CD14-positive monocyte (primary cell): ENCODE data around the gene TPX2. TPM values are rescaled to one million over a fixed set of nuclear protein-coding genes. Genes with fewer than 3 reads are reported as not detected.

Experiments
- DNase-seq, 3 donors: peaks; one replicate each; pipeline ENCODE4 v3.0.0-alpha.2; 2011 to 2022
- H2AFZ ChIP-seq: 2 replicates; pipeline ENCODE4 v1.6.0; 2012; ENCODE audit warnings: mild to moderate bottlenecking, low read depth, low read length, inconsistent platforms; ENCODE audit not compliant: insufficient read depth, poor library complexity, severe bottlenecking
- H3K27ac ChIP-seq, 2 donors: 1 replicate in 1 of 2; 2 replicates in 1 of 2; pipeline ENCODE4 v1.5.1; 2012 to 2013; ENCODE audit warnings: low read length in 2 of 2, control low read depth in 1 of 2, inconsistent platforms in 1 of 2, low read depth in 1 of 2, mild to moderate bottlenecking in 1 of 2
- H3K27me3 ChIP-seq, 2 donors: one replicate each; pipeline versions ENCODE4 v1.6.0 to v1.6.1; 2011 to 2013; ENCODE audit warnings: low read length in 2 of 2; ENCODE audit not compliant: control insufficient read depth in 2 of 2, insufficient read depth in 2 of 2
- H3K36me3 ChIP-seq, 2 donors: replicated peaks in 1 of 2; 1 replicate in 1 of 2; 2 replicates in 1 of 2; pipeline versions ENCODE4 v1.5.1 to v1.6.1; 2012 to 2013; ENCODE audit warnings: low read length in 2 of 2, control low read depth in 1 of 2, inconsistent platforms in 1 of 2, mild to moderate bottlenecking in 1 of 2; ENCODE audit not compliant: insufficient read depth in 2 of 2, control insufficient read depth in 1 of 2
- H3K4me1 ChIP-seq, 2 donors: 1 replicate in 1 of 2; 2 replicates in 1 of 2; pipeline versions ENCODE4 v1.5.1 to v1.6.1; 2012 to 2013; ENCODE audit warnings: low read length in 2 of 2, control low read depth in 1 of 2, inconsistent platforms in 1 of 2, mild to moderate bottlenecking in 1 of 2, moderate library complexity in 1 of 2; ENCODE audit not compliant: insufficient read depth in 2 of 2, control insufficient read depth in 1 of 2
- H3K4me2 ChIP-seq: replicated peaks from 2 replicates; pipeline ENCODE3; 2012; ENCODE audit warnings: low read length, moderate library complexity, mild to moderate bottlenecking; ENCODE audit not compliant: poor library complexity, severe bottlenecking; ENCODE audit errors: extremely low read depth
- H3K4me3 ChIP-seq, 3 experiments: fragments of 200-600 bp in 1 of 3; sonication (generic) in 1 of 3; replicated peaks in 1 of 3; 1 replicate in 2 of 3; 2 replicates in 1 of 3; pipeline ENCODE4 v1.5.1; 2011 to 2013; ENCODE audit warnings: low read length in 3 of 3, mild to moderate bottlenecking in 3 of 3, control low read depth in 2 of 3, low read depth in 2 of 3, inconsistent platforms in 1 of 3, moderate library complexity in 1 of 3
- H3K79me2 ChIP-seq: 2 replicates; pipeline ENCODE4 v1.6.0; 2012; ENCODE audit warnings: mild to moderate bottlenecking, control low read depth, inconsistent platforms, low read length, moderate library complexity; ENCODE audit not compliant: insufficient read depth
- H3K9ac ChIP-seq: 2 replicates; pipeline ENCODE4 v1.6.0; 2017; ENCODE audit warnings: low read length, mild to moderate bottlenecking; ENCODE audit not compliant: insufficient read depth, poor library complexity, severe bottlenecking
- H3K9me3 ChIP-seq, 2 donors: replicated peaks in 1 of 2; 1 replicate in 1 of 2; 2 replicates in 1 of 2; pipeline versions ENCODE4 v1.5.1 to v1.6.1; 2012 to 2013; ENCODE audit warnings: low read length in 2 of 2, control low read depth in 1 of 2; ENCODE audit not compliant: control insufficient read depth in 1 of 2, insufficient read depth in 1 of 2
- H4K20me1 ChIP-seq: 2 replicates; pipeline ENCODE4 v1.6.0; 2012; ENCODE audit warnings: mild to moderate bottlenecking, low read length, control low read depth, moderate library complexity; ENCODE audit not compliant: insufficient read depth
- H3K27ac Mint-ChIP-seq, 7 donors: one replicate each; pipeline ENCODE4 v1.8.0; 2020; ENCODE audit warnings: mild to moderate bottlenecking in 7 of 7, mixed read lengths in 7 of 7, moderate library complexity in 6 of 7, inconsistent platforms in 2 of 7
- H3K27me3 Mint-ChIP-seq, 3 donors: one replicate each; pipeline ENCODE4 v1.8.0; 2021 to 2022; ENCODE audit warnings: low read depth in 3 of 3, mild to moderate bottlenecking in 3 of 3, mixed read lengths in 3 of 3, moderate library complexity in 3 of 3, inconsistent platforms in 1 of 3
- H3K36me3 Mint-ChIP-seq, 2 donors: one replicate each; pipeline ENCODE4 v1.8.0; 2020; ENCODE audit warnings: mixed read lengths in 2 of 2, inconsistent platforms in 1 of 2, mild to moderate bottlenecking in 1 of 2
- H3K4me1 Mint-ChIP-seq: one replicate; pipeline ENCODE4 v1.8.0; 2020; ENCODE audit warnings: mild to moderate bottlenecking, mixed read lengths
- H3K4me3 Mint-ChIP-seq, 2 donors: one replicate each; pipeline ENCODE4 v1.8.0; 2020; ENCODE audit warnings: mild to moderate bottlenecking in 2 of 2, mixed read lengths in 2 of 2, moderate library complexity in 1 of 2
- H3K9me3 Mint-ChIP-seq, 7 donors: one replicate each; pipeline ENCODE4 v1.8.0; 2020 to 2022; ENCODE audit warnings: mixed read lengths in 7 of 7, mild to moderate bottlenecking in 6 of 7, moderate library complexity in 6 of 7, inconsistent platforms in 2 of 7
- CTCF ChIP-seq: fragments of 200-600 bp; IDR thresholded peaks from one replicate; pipeline ENCODE4 v1.8.0; 2022; ENCODE audit warnings: antibody characterized with exemption, mild to moderate bottlenecking
- WGBS: methylation state at CpG from one replicate; pipeline ENCODE4 v1.1.5; 2013; ENCODE audit warnings: missing lambda C conversion rate; ENCODE audit not compliant: insufficient coverage; 5-methylcytosine and 5-hydroxymethylcytosine counted together
- intact Hi-C, 2 donors: fragments of 100-400 bp; cut with micrococcal nuclease; formaldehyde crosslinking; loops; one replicate each; pipeline versions ENCODE4 v1.15.0 to v1.15.1; 2023
- polyA plus RNA-seq, 3 donors: library from polyadenylated mRNA; depleted of rRNA in 1 of 3; unstranded in 2 of 3; stranded (reverse) in 1 of 3; fragments of 300-500 nt in 2 of 3; fragments of >200 nt in 1 of 3; fragmentation: Illumina TruSeq in 2 of 3; gene quantifications; 1 replicate in 2 of 3; 2 replicates in 1 of 3; pipeline ENCODE4 v1.2.3, GENCODE V29; 2012 to 2021

The TPX2 gene
- polyA plus RNA-seq, 3 donors: 0.06 TPM; not detected in 2

- DNase-seq: no peak
- intact Hi-C loops: no loop called here
- Mint-ChIP-seq H3K9me3 (no peaks in the 10 kb centered on the region), H3K4me1 (no peaks in the 10 kb centered on the region), H3K4me3 (no peak overlapping the region), H3K27ac (no peak overlapping the region), H3K36me3 (peaks cover 53 to 57% of the 10 kb centered on the region in 2 donors), H3K27me3 (no peaks in the 10 kb centered on the region)
- no peak for TF ChIP-seq CTCF
- Histone ChIP-seq H3K79me2 (peaks cover 5% of the 10 kb centered on the region), H2AFZ (no peak overlapping the region), H3K9ac (no peak overlapping the region), H3K27ac (no peak overlapping the region), H3K4me1 (no peaks in the 10 kb centered on the region), H3K4me2 (no peak overlapping the region), H3K27me3 (no peaks in the 10 kb centered on the region), H4K20me1 (no peaks in the 10 kb centered on the region), H3K36me3 (peaks cover 69 to 100% of the 10 kb centered on the region in 2 donors), H3K9me3 (no peaks in the 10 kb centered on the region), H3K4me3 (no peak overlapping the region)
- no CpG with 5 or more reads among the region's 3 CpGs for WGBS
Observed at GRCh38 chr20:31790401-31790800, 51.3 kb downstream of the TPX2 start.

DNA sequence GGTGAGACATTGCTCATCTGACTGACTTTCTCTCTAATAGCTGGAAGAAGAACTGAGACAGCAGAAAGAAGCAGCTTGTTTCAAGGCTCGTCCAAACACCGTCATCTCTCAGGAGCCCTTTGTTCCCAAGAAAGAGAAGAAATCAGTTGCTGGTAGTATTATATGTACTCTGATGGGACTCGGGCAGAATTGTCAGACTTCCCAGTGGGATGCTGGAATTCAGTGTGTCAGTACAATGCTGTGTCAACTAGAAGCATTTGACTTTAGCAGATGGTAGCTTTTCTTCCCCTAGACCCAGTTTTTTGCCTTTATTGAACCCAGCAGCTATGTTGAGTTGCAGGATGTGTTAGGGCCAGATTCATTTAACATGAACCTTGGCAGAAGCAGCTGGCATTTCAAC lies 58.3 kb downstream of the TPX2 start:
- Histone ChIP-seq H3K79me2 (no peaks in the 10 kb centered on the region), H3K9me3 (no peaks in the 10 kb centered on the region), H3K4me1 (no peaks in the 10 kb centered on the region), H2AFZ (no peak overlapping the region), H3K9ac (no peak overlapping the region), H4K20me1 (no peaks in the 10 kb centered on the region), H3K36me3 (peaks cover 74 to 100% of the 10 kb centered on the region in 2 donors), H3K27ac (peak overlapping the region in 1 of 2 donors; percentile 6), H3K27me3 (no peaks in the 10 kb centered on the region), H3K4me2 (no peak overlapping the region), H3K4me3 (no peak overlapping the region)
- no peak for TF ChIP-seq CTCF
- Mint-ChIP-seq H3K27me3 (peaks cover 0 to 2% (median 0%) of the 10 kb centered on the region in 3 donors), H3K4me3 (no peak overlapping the region), H3K9me3 (no peaks in the 10 kb centered on the region), H3K4me1 (no peaks in the 10 kb centered on the region), H3K36me3 (peaks cover 73 to 76% of the 10 kb centered on the region in 2 donors), H3K27ac (no peak overlapping the region)
- DNase-seq: no peak
- WGBS: 100% methylated on average over 1 of the region's 3 CpGs
- intact Hi-C loops: no loop called here
